HCT116 (cell line): Measurements from ENCODE around the gene COMMD1. TPM values are rescaled to one million over a fixed set of nuclear protein-coding genes. Genes with fewer than 3 reads are reported as not detected.

Source experiments
- ATAC-seq: fragments of 200-7000 bp; cut with Tn5 transposase; 2 replicates; pipeline ENCODE4 v1.9.1; 2020; ENCODE audit warnings: mild to moderate bottlenecking, moderate library complexity
- BruUV-seq: library from RNA; stranded (reverse); fragments of 400-500 nt; replicated peaks from 2 replicates; lab custom pipeline; 2021; lab: Mats Ljungman, UMichigan
- CTCF ChIA-PET: fragments of 300-600 bp; sonication (Branson Sonifier 250); formaldehyde crosslinking; loops from one replicate; lab custom pipeline; 2021; ENCODE audit warnings: antibody characterized with exemption; lab: Charles Lee
- POLR2A ChIA-PET: fragments of 300-600, 350-600 bp; sonication (Branson Sonifier 250); formaldehyde crosslinking; loops from one replicate; lab custom pipeline; 2021; ENCODE audit warnings: antibody characterized with exemption; lab: Charles Lee
- RAD21 ChIA-PET, 2 experiments: fragments of 300-600 bp; sonication (Branson Sonifier 250); formaldehyde crosslinking; loops; one replicate each; lab custom pipeline; 2023; ENCODE audit warnings: low total read pairs in 2 of 2; ENCODE audit not compliant: uncharacterized antibody in 2 of 2, unreplicated experiment in 2 of 2, low non-redundant PET in 1 of 2; lab: Charles Lee
- DNase-seq: peaks from one replicate; pipeline ENCODE4 v3.0.0-alpha.2; 2010; ENCODE audit warnings: low read depth, low spot score
- H2AFZ ChIP-seq: fragments of 200-600 bp; shearing (Covaris generic), sonication (generic); 2 replicates; pipeline ENCODE4 v1.6.1; 2017; ENCODE audit warnings: low read depth, mixed run types, mixed read lengths, antibody characterized with exemption, low read length; ENCODE audit not compliant: poor library complexity, severe bottlenecking
- H3K27ac ChIP-seq: 2 replicates; pipeline ENCODE4 v1.5.1; 2012; ENCODE audit warnings: low read depth, low read length
- H3K27me3 ChIP-seq: fragments of 200-600 bp; sonication (generic); 2 replicates; pipeline ENCODE4 v1.6.1; 2016; ENCODE audit warnings: mixed run types, low read length, mixed read lengths; ENCODE audit not compliant: insufficient read depth
- H3K36me3 ChIP-seq, 2 experiments: fragments of 200-500 bp in 1 of 2; fragments of 200-600 bp in 1 of 2; sonication (Bioruptor generic) in 1 of 2; sonication (generic) in 1 of 2; 2 replicates each; pipeline versions ENCODE4 v1.5.1 to v1.6.1; 2014 to 2016; ENCODE audit warnings: low read length in 2 of 2, inconsistent platforms in 1 of 2, mixed read lengths in 1 of 2, mixed run types in 1 of 2; ENCODE audit not compliant: insufficient read depth in 2 of 2, control insufficient read depth in 1 of 2
- H3K4me1 ChIP-seq, 2 experiments: fragments of 200-600 bp in 1 of 2; sonication (generic) in 1 of 2; 2 replicates each; pipeline versions ENCODE4 v1.5.1 to v1.6.1; 2012 to 2017; ENCODE audit warnings: low read length in 2 of 2, inconsistent platforms in 1 of 2, mild to moderate bottlenecking in 1 of 2, mixed read lengths in 1 of 2, mixed run types in 1 of 2, moderate library complexity in 1 of 2; ENCODE audit not compliant: insufficient read depth in 2 of 2, control insufficient read depth in 1 of 2
- H3K4me2 ChIP-seq: fragments of 200-600 bp; sonication (generic); 2 replicates; pipeline ENCODE4 v1.6.1; 2017; ENCODE audit warnings: mixed run types, low read length, mixed read lengths
- H3K4me3 ChIP-seq, 2 experiments: fragments of 200-600 bp in 1 of 2; sonication (generic) in 1 of 2; replicated peaks in 1 of 2; 2 replicates each; pipeline ENCODE4 v1.5.1; 2011 to 2016; ENCODE audit warnings: low read length in 2 of 2, control low read depth in 1 of 2, low read depth in 1 of 2, mild to moderate bottlenecking in 1 of 2, mixed read lengths in 1 of 2, mixed run types in 1 of 2
- H3K79me2 ChIP-seq: fragments of 200-600 bp; sonication (generic); 2 replicates; pipeline ENCODE4 v1.6.1; 2017; ENCODE audit warnings: mild to moderate bottlenecking, mixed run types, low read length, moderate library complexity, mixed read lengths; ENCODE audit not compliant: insufficient read depth
- H3K9ac ChIP-seq: fragments of 200-600 bp; sonication (generic); 2 replicates; pipeline ENCODE4 v1.6.1; 2016; ENCODE audit warnings: low read length, mixed read lengths
- H3K9me2 ChIP-seq: fragments of 200-600 bp; sonication (generic), shearing (Covaris generic); 2 replicates; pipeline ENCODE4 v1.6.1; 2017; ENCODE audit warnings: mixed run types, mild to moderate bottlenecking, moderate library complexity; ENCODE audit not compliant: insufficient read depth
- H3K9me3 ChIP-seq, 2 experiments: fragments of 200-500 bp in 1 of 2; fragments of 200-600 bp in 1 of 2; sonication (Bioruptor generic) in 1 of 2; sonication (generic) in 1 of 2; 2 replicates each; pipeline ENCODE4 v1.6.1; 2014 to 2017; ENCODE audit warnings: low read length in 2 of 2, mixed read lengths in 2 of 2, inconsistent platforms in 1 of 2, low read depth in 1 of 2, mild to moderate bottlenecking in 1 of 2, mixed run types in 1 of 2, moderate library complexity in 1 of 2; ENCODE audit not compliant: control insufficient read depth in 1 of 2, insufficient read depth in 1 of 2
- H4K20me1 ChIP-seq: fragments of 200-600 bp; sonication (generic), shearing (Covaris generic); 2 replicates; pipeline ENCODE4 v1.6.1; 2017; ENCODE audit warnings: mixed run types, mild to moderate bottlenecking, moderate library complexity; ENCODE audit not compliant: insufficient read depth
- EGR1 ChIP-seq: IDR thresholded peaks from 2 replicates; pipeline ENCODE4 v1.6.1; 2012; ENCODE audit warnings: low read depth
- FOSL1 ChIP-seq: IDR thresholded peaks from 2 replicates; pipeline ENCODE4 v1.6.1; 2012; ENCODE audit warnings: low read depth
- JUND ChIP-seq: IDR thresholded peaks from 2 replicates; pipeline ENCODE4 v1.6.1; 2012
- RAD21 ChIP-seq: IDR thresholded peaks from 2 replicates; pipeline ENCODE4 v1.6.1; 2012; ENCODE audit warnings: low read depth, mild to moderate bottlenecking
- SP1 ChIP-seq: IDR thresholded peaks from 2 replicates; pipeline ENCODE4 v1.6.1; 2012; ENCODE audit warnings: low read depth
- TCF7L2 ChIP-seq: IDR thresholded peaks from 2 replicates; pipeline ENCODE4 v1.7.0; 2011; ENCODE audit warnings: borderline replicate concordance, inconsistent platforms; ENCODE audit not compliant: insufficient read depth, insufficient read length; ENCODE audit errors: extremely low read depth
- YY1 ChIP-seq: IDR thresholded peaks from 2 replicates; pipeline ENCODE4 v1.6.1; 2011; ENCODE audit warnings: low read length, low read depth, moderate library complexity, mild to moderate bottlenecking; ENCODE audit not compliant: insufficient replicate concordance; ENCODE audit errors: extremely low read depth
- ZNF274 ChIP-seq: fragments of 200-500 bp; sonication (Bioruptor generic); IDR thresholded peaks from 2 replicates; pipeline ENCODE4 v1.6.1; 2014; ENCODE audit warnings: mild to moderate bottlenecking, low read depth, low read length, inconsistent platforms
- intact Hi-C: fragments of 100-400 bp; cut with micrococcal nuclease; formaldehyde crosslinking; loops from 2 replicates; pipeline ENCODE4 v1.10.0; 2022
- total RNA-seq: library from RNA; stranded (reverse); gene quantifications from one replicate; pipeline ENCODE4 v1.2.1, GENCODE V29; 2021; ENCODE audit not compliant: unreplicated experiment
- TF ChIP-seq, protein P1 (sequence below): IDR thresholded peaks from 2 replicates; pipeline ENCODE4 v1.6.1; 2011; ENCODE audit warnings: mild to moderate bottlenecking, low read length, moderate library complexity; ENCODE audit not compliant: insufficient replicate concordance; ENCODE audit errors: extremely low read depth
- TF ChIP-seq, protein P2 (sequence below): IDR thresholded peaks from 2 replicates; pipeline ENCODE4 v1.6.1; 2012

COMMD1 gene
- total RNA-seq, 1 experiment from 2014 or later: 16.1 TPM

GRCh38 chr2:62045017-62045543 is 139.6 kb downstream of the COMMD1 start:
- H3K9me2 ChIP-seq: no peaks in the 10 kb centered on the region
- no peak overlapping the region for H3K27ac ChIP-seq
- CTCF ChIA-PET: no interaction called here
- no peak overlapping the region for H3K4me2 ChIP-seq
- no peak overlapping the region for H3K9ac ChIP-seq
- H3K4me1 ChIP-seq: no peaks in the 10 kb centered on the region
- H3K9me3 ChIP-seq: peaks cover 0 to 4% of the 10 kb centered on the region in 2 experiments; a peak in 1 of 4 replicates
- H3K4me3 ChIP-seq: no peak overlapping the region
- no peaks in the 10 kb centered on the region for H3K36me3 ChIP-seq
- no peak overlapping the region for H2AFZ ChIP-seq
- RAD21 ChIA-PET: no interaction called here
- ATAC-seq (no peak), DNase-seq (no peak)
- H3K79me2 ChIP-seq: no peaks in the 10 kb centered on the region
- intact Hi-C loops: no loop called here
- no peaks in the 10 kb centered on the region for H3K27me3 ChIP-seq
- POLR2A ChIA-PET: no interaction called here
- no peak for TF ChIP-seq TCF7L2
- no peak for TF ChIP-seq SP1
- no peak for TF ChIP-seq EGR1
- TF ChIP-seq YY1: no peak
- TF ChIP-seq, protein P1, sequence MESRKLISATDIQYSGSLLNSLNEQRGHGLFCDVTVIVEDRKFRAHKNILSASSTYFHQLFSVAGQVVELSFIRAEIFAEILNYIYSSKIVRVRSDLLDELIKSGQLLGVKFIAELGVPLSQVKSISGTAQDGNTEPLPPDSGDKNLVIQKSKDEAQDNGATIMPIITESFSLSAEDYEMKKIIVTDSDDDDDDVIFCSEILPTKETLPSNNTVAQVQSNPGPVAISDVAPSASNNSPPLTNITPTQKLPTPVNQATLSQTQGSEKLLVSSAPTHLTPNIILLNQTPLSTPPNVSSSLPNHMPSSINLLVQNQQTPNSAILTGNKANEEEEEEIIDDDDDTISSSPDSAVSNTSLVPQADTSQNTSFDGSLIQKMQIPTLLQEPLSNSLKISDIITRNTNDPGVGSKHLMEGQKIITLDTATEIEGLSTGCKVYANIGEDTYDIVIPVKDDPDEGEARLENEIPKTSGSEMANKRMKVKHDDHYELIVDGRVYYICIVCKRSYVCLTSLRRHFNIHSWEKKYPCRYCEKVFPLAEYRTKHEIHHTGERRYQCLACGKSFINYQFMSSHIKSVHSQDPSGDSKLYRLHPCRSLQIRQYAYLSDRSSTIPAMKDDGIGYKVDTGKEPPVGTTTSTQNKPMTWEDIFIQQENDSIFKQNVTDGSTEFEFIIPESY: no peak
- TF ChIP-seq RAD21: no peak
- TF ChIP-seq, protein P2, sequence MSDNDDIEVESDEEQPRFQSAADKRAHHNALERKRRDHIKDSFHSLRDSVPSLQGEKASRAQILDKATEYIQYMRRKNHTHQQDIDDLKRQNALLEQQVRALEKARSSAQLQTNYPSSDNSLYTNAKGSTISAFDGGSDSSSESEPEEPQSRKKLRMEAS: no peak
- no peak for TF ChIP-seq JUND
- TF ChIP-seq FOSL1: no peak
- TF ChIP-seq ZNF274: no peak
- no peaks in the 10 kb centered on the region for H4K20me1 ChIP-seq
- no TSS peak for BruUV-seq
